Trophoblast cell (in vitro differentiated cells and primary cell): Measurements from ENCODE around the gene SLIT1.

Source experiments
- DNase-seq, 2 donors: peaks; one replicate each; pipeline ENCODE4 v3.0.0-alpha.2; 2016
- H2AFZ ChIP-seq: 2 replicates; pipeline ENCODE4 v1.6.1; 2013; ENCODE audit warnings: low read length, moderate library complexity, mild to moderate bottlenecking; ENCODE audit not compliant: insufficient read depth, poor library complexity
- H2AK5ac ChIP-seq: 2 replicates; pipeline ENCODE4 v1.6.1; 2013; ENCODE audit warnings: mild to moderate bottlenecking, low read length
- H2BK120ac ChIP-seq: 2 replicates; pipeline ENCODE4 v1.6.1; 2013; ENCODE audit warnings: low read length, mild to moderate bottlenecking, moderate library complexity; ENCODE audit not compliant: insufficient read depth, poor library complexity
- H2BK12ac ChIP-seq: 2 replicates; pipeline ENCODE4 v1.6.1; 2013; ENCODE audit warnings: mild to moderate bottlenecking, low read length, moderate library complexity
- H2BK5ac ChIP-seq: 2 replicates; pipeline ENCODE4 v1.6.1; 2013; ENCODE audit warnings: low read length, low read depth, moderate library complexity, mild to moderate bottlenecking; ENCODE audit not compliant: poor library complexity
- H3K14ac ChIP-seq: 2 replicates; pipeline ENCODE4 v1.6.1; 2013; ENCODE audit warnings: mild to moderate bottlenecking, low read length
- H3K18ac ChIP-seq: 2 replicates; pipeline ENCODE4 v1.6.1; 2013; ENCODE audit warnings: mild to moderate bottlenecking, low read length
- H3K23ac ChIP-seq: 2 replicates; pipeline ENCODE4 v1.6.1; 2013; ENCODE audit warnings: low read length
- H3K27ac ChIP-seq: 2 replicates; pipeline ENCODE4 v1.5.1; 2013; ENCODE audit warnings: low read depth, mild to moderate bottlenecking, inconsistent platforms, low read length, moderate library complexity
- H3K27me3 ChIP-seq: 2 replicates; pipeline ENCODE4 v1.6.1; 2013; ENCODE audit warnings: inconsistent platforms, mild to moderate bottlenecking, low read length, moderate library complexity; ENCODE audit not compliant: insufficient read depth
- H3K36me3 ChIP-seq, 2 experiments: 1 replicate in 1 of 2; 2 replicates in 1 of 2; pipeline ENCODE4 v1.6.1; 2013; ENCODE audit warnings: low read length in 2 of 2, mild to moderate bottlenecking in 2 of 2, moderate library complexity in 1 of 2; ENCODE audit not compliant: insufficient read depth in 2 of 2, control insufficient read depth in 1 of 2
- H3K4ac ChIP-seq: 2 replicates; pipeline ENCODE4 v1.6.1; 2013; ENCODE audit warnings: low read depth, mild to moderate bottlenecking, low read length, moderate library complexity
- H3K4me1 ChIP-seq, 2 experiments: 1 replicate in 1 of 2; 2 replicates in 1 of 2; pipeline ENCODE4 v1.6.1; 2013; ENCODE audit warnings: low read length in 2 of 2, mild to moderate bottlenecking in 2 of 2, moderate library complexity in 1 of 2; ENCODE audit not compliant: insufficient read depth in 2 of 2, control insufficient read depth in 1 of 2
- H3K4me2 ChIP-seq: 2 replicates; pipeline ENCODE4 v1.6.1; 2013; ENCODE audit warnings: inconsistent platforms, mild to moderate bottlenecking, low read length, moderate library complexity
- H3K4me3 ChIP-seq: 2 replicates; pipeline ENCODE4 v1.5.1; 2013; ENCODE audit warnings: mild to moderate bottlenecking, low read depth, low read length, inconsistent platforms
- H3K79me1 ChIP-seq: one replicate; pipeline ENCODE4 v1.6.1; 2013; ENCODE audit warnings: low read length
- H3K79me2 ChIP-seq: 2 replicates; pipeline ENCODE4 v1.6.1; 2013; ENCODE audit warnings: low read length, mild to moderate bottlenecking; ENCODE audit not compliant: control insufficient read depth, insufficient read depth, poor library complexity
- H3K9ac ChIP-seq: 2 replicates; pipeline ENCODE4 v1.6.1; 2013; ENCODE audit warnings: mild to moderate bottlenecking, low read length
- H3K9me3 ChIP-seq: 2 replicates; pipeline ENCODE4 v1.6.1; 2013; ENCODE audit warnings: low read depth, mild to moderate bottlenecking, control low read depth, inconsistent platforms, low read length; ENCODE audit not compliant: insufficient read depth
- H4K12ac ChIP-seq: 2 replicates; pipeline ENCODE4 v1.6.1; 2013; ENCODE audit warnings: low read depth, mild to moderate bottlenecking, low read length, moderate library complexity
- H4K8ac ChIP-seq: 2 replicates; pipeline ENCODE4 v1.6.1; 2013; ENCODE audit warnings: low read depth, mild to moderate bottlenecking, low read length, moderate library complexity
- H4K91ac ChIP-seq: one replicate; pipeline ENCODE4 v1.6.1; 2013; ENCODE audit warnings: low read depth, mild to moderate bottlenecking, low read length, moderate library complexity
- WGBS: extraction: QIAGEN DNeasy Blood & Tissue Kit; methylation state at CpG from one replicate; pipeline ENCODE4 v1.1.7; 2013; ENCODE audit warnings: missing lambda C conversion rate; ENCODE audit not compliant: insufficient read length, insufficient coverage; ENCODE audit errors: extremely low coverage; 5-methylcytosine and 5-hydroxymethylcytosine counted together

Gene SLIT1

DNA sequence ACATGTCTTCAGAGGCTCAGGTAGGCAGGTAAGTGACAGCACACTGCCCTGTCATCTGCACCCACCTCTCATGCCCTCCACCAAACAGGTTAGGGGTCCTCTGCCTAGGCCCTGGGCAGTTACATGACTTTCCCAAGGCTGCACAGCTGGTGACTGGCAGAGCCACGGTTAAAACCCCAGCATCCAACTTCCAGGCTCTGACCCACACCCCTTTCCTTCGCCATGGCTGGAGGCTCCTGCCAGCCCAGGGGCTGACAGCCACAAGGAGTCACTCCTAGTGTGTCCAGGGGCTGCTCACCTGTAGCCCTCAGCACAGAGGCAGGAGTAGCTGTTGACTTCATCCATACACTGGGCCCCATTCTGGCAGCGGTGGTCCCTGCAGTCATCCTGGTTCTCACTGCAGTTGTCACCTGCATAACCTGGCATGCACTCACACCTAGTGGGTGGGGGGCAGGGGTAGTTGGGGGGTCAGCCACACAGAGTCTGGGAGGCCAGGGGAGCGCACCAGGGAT is 175.0 kb downstream of the SLIT1 start:
- no peaks in the 10 kb centered on the region for H3K79me1 ChIP-seq
- H3K4me3 ChIP-seq, result no peak overlapping the region
- H3K27ac ChIP-seq, result no peak overlapping the region
- no peaks in the 10 kb centered on the region for H3K36me3 ChIP-seq
- H2AK5ac ChIP-seq, result no peak overlapping the region
- H3K18ac ChIP-seq, result no peak overlapping the region
- H3K4me1 ChIP-seq, result no peaks in the 10 kb centered on the region
- H2BK120ac ChIP-seq, result no peak overlapping the region
- H4K12ac ChIP-seq, result no peak overlapping the region
- H2BK5ac ChIP-seq, result no peak overlapping the region
- H2AFZ ChIP-seq, result no peak overlapping the region
- no peak overlapping the region for H3K14ac ChIP-seq
- no peak overlapping the region for H2BK12ac ChIP-seq
- no peaks in the 10 kb centered on the region for H3K79me2 ChIP-seq
- H3K9ac ChIP-seq, result no peak overlapping the region
- no peak overlapping the region for H4K8ac ChIP-seq
- H3K23ac ChIP-seq, result no peak overlapping the region
- H3K4me2 ChIP-seq, result no peak overlapping the region
- no peak overlapping the region for H3K4ac ChIP-seq
- no peak for DNase-seq
- WGBS, result no CpG with 5 or more reads among the region's 4 CpGs
- H3K9me3 ChIP-seq, result peaks cover 3% of the 10 kb centered on the region
- no peaks in the 10 kb centered on the region for H3K27me3 ChIP-seq
- no peak overlapping the region for H4K91ac ChIP-seq

DNA sequence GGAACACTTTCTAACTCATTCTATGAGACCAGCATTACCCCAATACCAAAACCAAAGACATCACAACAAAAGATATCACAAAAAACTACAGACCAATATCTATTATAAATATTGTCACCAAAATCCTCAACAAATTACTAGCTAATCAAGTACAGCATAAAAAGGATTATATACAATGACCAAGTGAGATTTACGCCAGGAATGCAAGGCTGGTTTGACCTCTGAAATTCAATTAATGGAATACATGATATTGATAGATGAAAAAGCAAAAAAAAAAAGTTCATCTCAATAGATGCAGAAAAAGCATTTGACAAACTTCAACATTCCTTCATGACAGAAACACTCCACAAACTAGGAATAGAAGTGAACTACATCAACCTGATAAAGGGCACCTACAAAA is 178.3 kb downstream of the SLIT1 start:
- Histone ChIP-seq H3K27me3 (no peaks in the 10 kb centered on the region), H3K18ac (no peak overlapping the region), H2BK5ac (no peak overlapping the region), H3K4me3 (no peak overlapping the region), H4K8ac (no peak overlapping the region), H2AFZ (no peak overlapping the region), H3K79me1 (no peaks in the 10 kb centered on the region), H3K4ac (no peak overlapping the region), H3K4me2 (no peak overlapping the region), H2BK120ac (no peak overlapping the region), H3K27ac (no peak overlapping the region), H3K23ac (no peak overlapping the region), H3K4me1 (no peaks in the 10 kb centered on the region), H3K14ac (no peak overlapping the region), H3K9ac (no peak overlapping the region), H2AK5ac (no peak overlapping the region), H3K36me3 (no peaks in the 10 kb centered on the region), H3K9me3 (peaks cover 3% of the 10 kb centered on the region), H4K91ac (no peak overlapping the region), H2BK12ac (no peak overlapping the region), H3K79me2 (no peaks in the 10 kb centered on the region), H4K12ac (no peak overlapping the region)
- no CpG with 5 or more reads among the region's 1 CpG for WGBS
- DNase-seq, result no peak

DNA sequence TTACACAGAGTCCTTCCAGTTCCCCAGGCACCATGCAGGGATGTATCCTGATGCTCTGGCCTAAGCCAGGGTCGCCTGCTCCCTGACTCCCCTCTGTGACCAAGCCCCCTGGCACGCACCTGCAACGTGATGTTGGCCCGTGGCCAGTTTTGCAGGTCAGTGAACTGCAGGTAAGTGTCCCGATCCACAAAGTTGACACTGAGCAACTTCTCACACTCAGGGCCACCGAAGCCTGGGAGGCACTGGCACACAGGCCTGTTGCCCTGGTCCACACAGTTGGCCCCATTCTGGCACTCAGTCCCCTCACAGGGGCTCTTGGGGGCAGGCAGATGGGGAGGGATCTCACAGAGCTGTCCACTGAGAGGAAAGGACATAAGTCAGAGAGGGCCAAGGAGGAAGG is 179.4 kb downstream of the SLIT1 start:
- Histone ChIP-seq H3K4me3 (no peak overlapping the region), H2BK5ac (no peak overlapping the region), H3K23ac (no peak overlapping the region), H3K79me2 (no peaks in the 10 kb centered on the region), H2AK5ac (no peak overlapping the region), H4K8ac (no peak overlapping the region), H3K4ac (no peak overlapping the region), H3K36me3 (no peaks in the 10 kb centered on the region), H2BK120ac (no peak overlapping the region), H3K9ac (no peak overlapping the region), H3K79me1 (no peaks in the 10 kb centered on the region), H4K91ac (no peak overlapping the region), H4K12ac (no peak overlapping the region), H3K14ac (no peak overlapping the region), H3K27ac (no peak overlapping the region), H3K4me1 (no peaks in the 10 kb centered on the region), H2AFZ (no peak overlapping the region), H2BK12ac (no peak overlapping the region), H3K27me3 (no peaks in the 10 kb centered on the region), H3K18ac (no peak overlapping the region), H3K4me2 (no peak overlapping the region), H3K9me3 (peaks cover 3% of the 10 kb centered on the region)
- no peak for DNase-seq
- WGBS, result no CpG with 5 or more reads among the region's 6 CpGs

DNA sequence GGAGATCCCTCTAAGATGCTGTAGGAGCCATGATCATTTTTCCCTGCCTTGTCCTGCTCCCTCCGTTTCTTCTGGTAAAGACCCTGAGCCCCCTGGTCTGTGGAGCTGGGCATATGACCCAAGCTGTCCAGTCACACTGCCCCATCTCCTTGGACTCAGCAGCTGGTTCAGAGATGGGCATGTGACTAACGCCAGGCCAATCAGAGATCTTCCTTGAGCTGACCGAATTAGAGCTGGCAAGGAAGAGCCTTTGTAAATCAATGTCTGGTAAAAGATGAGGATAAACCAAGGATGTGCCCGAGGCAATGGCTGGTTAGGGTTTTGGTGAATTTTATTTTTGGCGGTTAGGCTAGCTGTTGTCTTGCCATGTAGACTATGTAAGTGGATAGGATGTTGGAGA is 180.4 kb downstream of the SLIT1 start:
- no peaks in the 10 kb centered on the region for H3K79me1 ChIP-seq
- no peak overlapping the region for H3K18ac ChIP-seq
- H4K12ac ChIP-seq, result no peak overlapping the region
- peaks cover 3% of the 10 kb centered on the region for H3K9me3 ChIP-seq
- H3K4ac ChIP-seq, result no peak overlapping the region
- H4K8ac ChIP-seq, result no peak overlapping the region
- WGBS, result no CpG with 5 or more reads among the region's 5 CpGs
- no peak overlapping the region for H3K23ac ChIP-seq
- no peak for DNase-seq
- H2BK120ac ChIP-seq, result no peak overlapping the region
- H2AK5ac ChIP-seq, result no peak overlapping the region
- no peak overlapping the region for H4K91ac ChIP-seq
- no peak overlapping the region for H3K4me3 ChIP-seq
- H3K27me3 ChIP-seq, result no peaks in the 10 kb centered on the region
- H3K4me1 ChIP-seq, result no peaks in the 10 kb centered on the region
- H3K79me2 ChIP-seq, result no peaks in the 10 kb centered on the region
- no peak overlapping the region for H2AFZ ChIP-seq
- no peak overlapping the region for H2BK5ac ChIP-seq
- no peaks in the 10 kb centered on the region for H3K36me3 ChIP-seq
- H3K9ac ChIP-seq, result no peak overlapping the region
- H2BK12ac ChIP-seq, result no peak overlapping the region
- H3K27ac ChIP-seq, result no peak overlapping the region
- no peak overlapping the region for H3K14ac ChIP-seq
- H3K4me2 ChIP-seq, result no peak overlapping the region
